GM19395 (cell line): ENCODE data around the gene RUVBL2.
"Not testable (repeated sequence)": the region's sequence is repeated elsewhere in the genome, so short reads cannot be mapped to it uniquely, and the experiment has no call there.

ENCODE experiments used
- ATAC-seq: cut with Tn5 transposase; IDR thresholded peaks from one replicate; pipeline ENCODE4 v1.9.1; 2021; ENCODE audit warnings: mild to moderate bottlenecking, moderate library complexity; ENCODE audit not compliant: unreplicated experiment

The RUVBL2 gene

GRCh38 chr19:49038557-49039276 is 45.0 kb downstream of the RUVBL2 start:
- ATAC-seq, result not testable (repeated sequence)

GRCh38 chr19:49039736-49040135 is 46.0 kb downstream of the RUVBL2 start:
- ATAC-seq, result not testable (repeated sequence)

GRCh38 chr19:49042177-49042576 is 48.5 kb downstream of the RUVBL2 start:
- ATAC-seq, result no peak

- ATAC-seq, result not testable (repeated sequence)
These were observed 49.0 kb downstream of the RUVBL2 start for GRCh38 chr19:49042666-49043065.

GRCh38 chr19:49043548-49043947 is 49.9 kb downstream of the RUVBL2 start, which contains the start of gene CGB5:
Gene CGB5 (plus strand): TSS chr19:49043848. CDS start chr19:49044210, 362 bp downstream.
- ATAC-seq, result not testable (repeated sequence)

- not testable (repeated sequence) for ATAC-seq
These were observed 55.3 kb downstream of the RUVBL2 start, which contains the start of gene CGB8 for GRCh38 chr19:49049011-49049410. Gene CGB8 (minus strand): TSS chr19:49049111. CDS start chr19:49048739, 372 bp downstream.

GRCh38 chr19:49049834-49050233 is 56.1 kb downstream of the RUVBL2 start:
- ATAC-seq, result not testable (repeated sequence)

GRCh38 chr19:49050376-49051033 is 56.8 kb downstream of the RUVBL2 start:
- ATAC-seq, result not testable (repeated sequence)

- ATAC-seq, result no peak
These were observed 62.6 kb downstream of the RUVBL2 start for GRCh38 chr19:49056101-49056901.

- not testable (repeated sequence) for ATAC-seq
These were observed 63.4 kb downstream of the RUVBL2 start for GRCh38 chr19:49056902-49057596.

- no peak for ATAC-seq
These were observed 64.0 kb downstream of the RUVBL2 start, which contains the start of gene CGB7 for GRCh38 chr19:49057636-49058234. Gene CGB7 (minus strand): TSS chr19:49057749. CDS start chr19:49055375, 2,374 bp downstream.

GRCh38 chr19:49058562-49058961 is 64.9 kb downstream of the RUVBL2 start:
- no peak for ATAC-seq

GRCh38 chr19:49059053-49059452 is 65.4 kb downstream of the RUVBL2 start:
- ATAC-seq, result no peak

- ATAC-seq, result no peak
These were observed 67.3 kb downstream of the RUVBL2 start for GRCh38 chr19:49061000-49061399.

- no peak for ATAC-seq
These were observed 67.8 kb downstream of the RUVBL2 start for GRCh38 chr19:49061445-49061844.

GRCh38 chr19:49064029-49064629 is 70.4 kb downstream of the RUVBL2 start:
- no peak for ATAC-seq

- ATAC-seq, result no peak
These were observed 71.3 kb downstream of the RUVBL2 start, which contains the start of gene NTF4 for GRCh38 chr19:49064768-49065611. Gene NTF4 (minus strand): TSS chr19:49064818. CDS start chr19:49061997, 2,821 bp downstream.
